HG02970 (cell line): Measurements from ENCODE around the gene STT3B.

Source experiments
- ATAC-seq: cut with Tn5 transposase; IDR thresholded peaks from one replicate; pipeline ENCODE4 v1.9.1; 2021; ENCODE audit warnings: mild to moderate bottlenecking, moderate library complexity, moderate number of reproducible peaks; ENCODE audit not compliant: unreplicated experiment, low FRiP score

The STT3B gene

DNA sequence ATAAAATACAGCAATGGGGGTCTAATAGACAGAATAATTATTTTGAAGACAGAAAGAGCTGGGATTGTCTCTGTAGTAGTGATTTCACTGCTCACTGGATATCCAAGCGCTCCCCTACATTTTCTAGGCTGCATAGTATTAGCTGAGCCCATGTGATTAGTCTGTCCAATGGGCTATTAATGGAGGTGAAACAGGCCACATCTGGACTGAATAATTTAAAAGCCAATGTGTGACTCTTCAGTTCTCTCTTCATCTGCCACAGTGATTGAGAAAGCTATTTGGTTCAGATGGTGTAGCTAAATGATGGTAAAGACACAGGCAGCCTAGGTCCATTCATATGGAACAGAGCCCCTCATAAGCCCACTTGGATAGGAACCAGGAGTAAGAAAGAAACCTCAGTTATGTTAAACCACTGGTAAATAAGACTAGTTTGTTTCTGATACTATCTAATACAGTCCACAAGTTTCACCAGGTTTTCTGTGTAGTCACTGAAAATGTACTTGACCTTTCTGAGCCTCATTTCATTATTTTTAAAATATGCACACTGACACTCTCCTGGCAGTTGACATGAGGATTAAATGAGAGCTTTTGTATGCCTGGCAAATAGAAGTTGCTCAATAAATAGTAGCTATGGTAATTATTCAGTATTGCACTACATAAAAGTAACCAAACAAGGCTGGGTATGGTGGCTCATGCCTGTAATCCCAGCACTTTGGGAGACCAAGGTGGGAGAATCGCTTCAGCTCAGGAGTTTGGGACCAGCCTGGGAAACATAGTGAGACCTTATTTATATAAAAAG, 17.0 kb upstream of the STT3B start:
- ATAC-seq, result no peak

DNA sequence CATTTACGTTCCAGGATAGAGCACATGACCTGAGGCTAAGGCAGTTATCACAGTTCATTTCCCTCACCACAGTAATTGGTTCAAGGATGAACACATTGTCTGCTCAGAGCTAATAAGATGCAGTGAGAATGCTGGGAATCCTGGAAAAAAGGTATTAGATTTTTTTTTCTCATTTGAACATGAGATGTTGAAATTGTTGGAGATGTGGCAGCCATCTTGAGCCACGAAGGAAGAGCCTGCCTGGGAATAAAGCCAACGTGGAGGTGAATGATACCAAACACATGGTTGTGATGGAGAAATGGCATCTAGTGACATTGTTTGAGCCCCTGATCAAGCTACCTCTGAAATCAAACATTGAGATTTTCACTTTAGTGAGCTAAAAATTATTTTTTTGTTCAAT, 16.0 kb upstream of the STT3B start:
- ATAC-seq, result no peak

DNA sequence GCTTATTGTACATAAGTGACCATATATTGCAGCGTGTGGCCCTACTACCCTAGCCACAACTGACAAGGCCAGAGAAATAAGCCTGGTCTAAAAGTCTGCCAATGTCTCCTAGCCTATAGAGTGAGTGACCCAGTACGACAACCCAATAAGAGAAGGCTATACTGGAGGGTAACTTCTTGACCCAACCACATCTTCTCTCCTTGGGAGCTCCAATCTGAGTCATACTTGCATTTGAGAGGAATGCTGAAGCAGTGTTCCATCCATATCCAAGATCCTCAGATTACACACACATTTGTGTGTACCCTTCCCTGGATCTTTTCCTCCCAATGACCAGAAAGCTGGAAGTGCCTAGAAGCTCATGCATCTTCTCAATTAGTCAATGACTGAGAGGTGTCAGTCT, 11.3 kb upstream of the STT3B start:
- no peak for ATAC-seq

DNA sequence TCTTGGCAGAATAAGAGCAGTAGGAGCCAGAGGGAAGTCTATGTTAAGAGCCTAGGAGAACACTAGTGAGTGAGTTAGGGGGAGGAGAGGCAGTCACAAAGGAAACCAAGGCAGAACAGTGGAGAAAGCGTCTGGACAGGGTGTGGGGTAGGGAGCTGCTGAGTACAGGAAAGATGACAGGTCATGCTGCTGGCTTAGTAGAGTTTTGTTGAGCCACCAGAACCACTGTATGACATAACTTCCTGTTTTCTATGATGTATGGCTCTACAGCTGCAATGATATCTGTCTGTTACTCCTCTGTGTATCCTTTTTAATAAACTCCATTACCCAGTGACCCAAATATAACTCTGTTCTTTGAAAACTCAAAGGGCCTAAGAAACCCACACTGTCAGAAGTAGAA, 10.6 kb upstream of the STT3B start:
- no peak for ATAC-seq

DNA sequence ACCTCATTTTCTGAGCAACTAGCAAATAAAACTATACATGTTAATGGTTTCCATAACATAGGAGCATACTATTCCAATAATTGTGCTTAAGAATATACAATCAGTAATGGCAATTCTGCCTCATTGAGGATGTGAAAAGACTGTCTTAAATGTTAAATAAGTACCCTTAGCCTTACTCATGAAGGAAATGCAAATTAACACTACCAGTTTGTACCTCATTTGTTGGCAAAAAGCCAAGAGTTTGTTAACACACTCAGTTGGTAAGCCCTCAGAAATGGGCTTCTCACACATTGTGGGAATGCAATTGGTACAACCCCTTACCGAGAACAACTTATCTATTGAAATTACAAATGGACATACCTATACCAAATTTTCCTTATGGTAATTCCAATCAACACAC, 9.2 kb upstream of the STT3B start:
- ATAC-seq, result no peak

DNA sequence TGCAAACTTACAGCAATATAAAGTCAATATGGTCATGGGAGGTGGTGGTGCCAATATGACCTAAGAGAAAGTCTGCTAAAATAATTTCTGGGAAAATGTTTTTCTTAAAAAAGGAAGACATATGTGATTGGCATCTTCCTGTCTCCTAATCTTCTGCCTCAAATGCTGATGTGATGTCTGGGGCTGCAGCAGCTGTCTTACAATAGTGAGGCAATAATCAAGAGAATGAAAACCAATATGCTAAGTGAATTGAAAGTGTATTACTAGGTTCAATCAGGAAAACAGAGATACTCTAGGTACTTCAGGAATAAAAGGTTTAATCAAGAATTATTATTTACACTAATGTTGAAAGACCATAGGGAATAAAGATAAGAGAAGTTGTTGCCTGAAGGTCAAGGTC, 7.2 kb upstream of the STT3B start:
- no peak for ATAC-seq

DNA sequence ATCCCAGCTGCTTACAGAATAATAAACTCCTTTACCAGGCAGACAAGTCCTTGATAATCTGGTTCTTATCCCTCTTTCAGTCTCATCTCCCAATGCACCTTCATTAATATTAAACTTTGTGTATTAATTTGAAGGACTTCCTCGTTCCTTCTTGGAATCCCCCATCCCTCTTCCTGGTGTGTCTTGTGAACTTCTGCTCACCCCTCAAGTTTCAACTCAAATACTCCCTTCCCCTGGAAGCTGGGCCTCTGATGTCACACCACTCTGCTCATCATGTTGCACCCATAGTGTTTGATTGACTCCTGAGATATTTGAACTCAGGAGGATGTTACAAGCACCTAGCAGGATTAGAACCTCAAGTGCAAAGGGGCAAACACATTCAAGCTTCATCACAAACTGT, 3.3 kb upstream of the STT3B start:
- no peak for ATAC-seq

DNA sequence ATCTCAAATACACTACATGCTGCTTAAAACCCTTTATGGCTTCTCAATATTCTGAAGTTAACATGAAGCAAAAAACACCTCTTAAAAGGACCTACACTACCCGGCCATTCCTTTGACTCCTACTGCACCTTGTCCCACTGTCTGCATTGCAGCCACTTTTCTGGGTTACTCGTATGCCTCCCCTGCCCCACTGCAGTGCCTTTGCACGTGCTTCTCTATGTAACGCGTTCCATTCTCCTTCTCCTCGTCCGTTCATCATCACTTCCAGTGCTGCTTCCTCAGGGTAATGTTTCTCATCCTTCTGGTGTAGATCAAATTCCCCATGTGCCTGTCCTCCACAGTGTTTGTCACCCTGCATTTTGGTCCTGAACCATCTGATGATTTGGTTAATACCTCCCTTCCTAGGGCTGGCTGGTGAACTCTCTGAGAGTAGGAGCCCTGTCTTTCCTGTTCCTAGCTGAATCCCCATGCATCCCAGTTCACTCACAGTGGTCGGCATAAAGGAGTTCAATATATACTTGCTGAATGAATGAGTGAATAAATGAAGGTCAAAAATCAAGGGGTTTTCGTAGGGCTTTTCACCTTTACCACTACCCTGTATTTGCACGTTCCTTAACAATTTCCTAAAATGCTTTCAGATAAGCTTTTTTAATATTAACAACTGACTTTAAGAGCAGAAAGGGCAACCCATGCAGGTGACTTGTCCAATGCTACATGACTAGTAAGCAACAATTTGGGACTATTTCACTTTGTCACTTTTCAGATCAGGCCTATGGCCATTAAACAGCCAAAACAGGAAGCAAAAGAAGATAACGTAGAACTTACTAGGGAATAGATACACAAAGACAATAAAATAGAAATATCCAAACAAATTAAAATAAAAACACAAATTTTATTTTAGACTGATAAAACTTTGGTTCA, 2.4 kb upstream of the STT3B start:
- ATAC-seq, result no peak

DNA sequence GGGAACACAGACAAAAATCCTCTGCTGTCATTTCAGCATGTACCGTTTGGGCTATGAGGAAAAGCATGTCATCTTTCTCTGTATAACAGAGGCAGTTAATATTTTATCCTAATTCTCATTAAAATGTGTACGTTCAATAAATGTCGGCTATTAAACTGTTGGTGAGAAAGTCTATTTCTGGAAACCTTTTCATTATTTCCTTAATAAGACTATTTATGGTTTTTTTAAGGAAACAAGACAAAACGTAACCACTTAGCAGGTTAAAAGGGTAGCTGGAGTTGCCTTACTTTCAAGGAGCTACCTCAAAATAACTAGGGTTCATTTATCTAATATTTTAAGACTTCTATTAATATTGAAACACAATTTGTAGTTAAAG, 1.8 kb upstream of the STT3B start:
- no peak for ATAC-seq

DNA sequence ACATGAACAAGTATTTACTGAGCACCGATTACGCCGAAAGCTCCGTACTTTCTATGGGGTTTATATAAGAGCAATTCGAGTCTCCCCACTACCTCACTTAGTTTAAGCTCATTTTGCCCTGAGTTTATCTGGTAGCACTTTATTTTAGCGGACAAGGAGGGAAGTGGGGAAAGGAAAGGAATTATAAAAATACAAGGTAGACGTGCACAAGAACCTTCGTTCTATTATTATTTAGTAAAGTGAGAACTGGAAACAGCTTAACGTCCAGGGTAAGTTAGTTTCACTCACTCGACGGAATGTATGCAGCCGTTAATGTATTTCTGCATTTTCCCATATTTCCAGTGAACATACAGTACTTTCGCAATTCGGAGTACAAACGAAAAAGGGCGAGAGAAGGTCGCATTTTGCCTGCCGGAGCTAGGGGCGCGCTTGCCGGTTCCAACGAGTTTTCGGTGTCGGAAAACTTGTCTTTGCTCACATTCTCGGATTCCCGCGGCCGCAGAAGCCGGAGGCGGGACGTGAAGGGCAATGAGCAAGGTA, 1.2 kb upstream of the STT3B start:
- no peak for ATAC-seq

DNA sequence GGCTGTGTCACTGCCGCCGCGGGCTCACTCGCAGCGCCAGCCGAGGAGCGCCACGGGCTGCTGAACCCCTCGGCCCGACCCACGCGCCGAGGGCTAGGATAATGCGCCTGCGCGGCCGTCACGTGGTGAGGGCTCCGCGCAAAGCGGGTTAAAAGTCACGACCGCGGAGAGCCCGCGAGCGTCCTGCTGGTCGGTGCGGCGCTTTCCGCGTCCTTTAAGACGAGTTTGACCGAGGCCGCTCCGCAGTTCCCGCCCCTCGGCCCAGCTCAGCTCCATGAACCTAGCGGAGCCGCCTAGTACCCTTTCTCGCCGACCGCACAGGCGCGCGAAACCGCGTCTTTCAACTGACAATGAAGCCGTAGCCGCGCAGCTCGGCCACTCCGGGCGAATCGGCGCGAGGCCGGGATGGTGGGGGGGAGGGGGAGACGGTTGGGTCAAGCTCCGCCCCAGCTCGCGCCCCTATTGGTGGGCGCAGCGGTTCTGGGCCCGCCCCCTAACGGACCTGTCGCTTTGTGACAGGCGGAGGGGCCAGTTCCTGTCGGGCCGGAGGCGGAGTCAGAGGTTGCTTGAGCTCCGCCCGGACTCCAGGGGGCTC, 636 bp upstream of the STT3B start:
- peak; percentile 93 for ATAC-seq

DNA sequence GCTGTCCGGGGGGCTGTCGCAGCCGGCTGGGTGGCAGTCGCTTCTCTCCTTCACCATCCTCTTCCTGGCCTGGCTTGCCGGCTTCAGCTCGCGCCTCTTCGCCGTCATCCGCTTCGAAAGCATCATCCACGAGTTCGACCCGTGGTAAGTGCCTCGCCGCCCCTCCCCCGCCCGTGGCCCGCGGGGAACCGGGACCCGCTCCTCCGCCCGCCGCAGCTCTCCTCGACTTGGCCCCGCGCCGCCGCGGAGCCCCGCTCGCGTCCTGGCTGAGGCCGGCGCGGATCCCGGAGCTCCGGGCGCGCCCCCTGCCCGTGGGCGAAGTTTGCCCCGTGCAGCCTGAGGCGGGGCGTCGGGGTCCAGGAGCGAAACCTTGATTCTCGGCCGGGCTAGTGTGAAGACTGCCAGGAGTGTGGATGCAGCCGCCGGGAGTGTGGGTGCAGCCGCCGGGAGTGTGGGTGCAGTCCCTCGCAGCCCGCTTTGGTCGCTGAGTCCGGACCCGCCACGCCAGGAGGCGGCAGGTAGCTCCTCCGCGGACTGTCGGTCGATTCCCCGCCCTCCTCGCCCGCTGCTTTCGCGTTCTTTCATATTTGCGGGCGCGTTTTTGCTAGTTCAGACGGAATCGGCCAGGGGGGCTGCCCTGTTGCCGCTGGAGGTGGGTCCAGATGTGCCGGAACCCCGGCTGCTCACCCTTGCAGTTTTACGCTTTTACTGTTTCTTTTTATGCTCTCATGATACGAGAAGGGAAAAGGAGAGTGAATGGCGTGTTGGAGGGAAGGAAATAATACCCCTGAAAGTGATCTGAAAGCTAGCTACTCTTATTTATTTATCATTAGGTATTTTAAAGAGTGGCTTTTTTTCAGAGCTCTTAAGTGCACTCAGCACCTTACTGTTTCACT, 692 bp downstream of the STT3B start:
- ATAC-seq, result peak; percentile 2

DNA sequence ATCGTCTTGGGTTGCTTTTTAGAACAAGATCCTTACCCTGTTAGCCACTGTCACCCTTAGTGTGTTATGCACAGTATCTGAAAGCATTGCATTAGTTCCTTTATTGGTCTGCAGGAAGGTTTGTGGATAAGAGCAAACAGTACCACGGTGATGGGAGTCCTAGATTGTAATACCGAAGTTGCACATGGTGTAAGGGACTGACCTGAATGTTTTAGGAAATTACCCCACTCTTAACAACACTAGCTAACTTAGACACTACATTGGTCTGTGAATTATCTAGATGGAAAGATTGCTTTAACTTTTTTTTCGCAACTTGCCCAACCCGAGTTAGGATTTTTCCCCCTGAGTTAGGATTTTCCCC, 1.3 kb downstream of the STT3B start:
- ATAC-seq, result no peak

DNA sequence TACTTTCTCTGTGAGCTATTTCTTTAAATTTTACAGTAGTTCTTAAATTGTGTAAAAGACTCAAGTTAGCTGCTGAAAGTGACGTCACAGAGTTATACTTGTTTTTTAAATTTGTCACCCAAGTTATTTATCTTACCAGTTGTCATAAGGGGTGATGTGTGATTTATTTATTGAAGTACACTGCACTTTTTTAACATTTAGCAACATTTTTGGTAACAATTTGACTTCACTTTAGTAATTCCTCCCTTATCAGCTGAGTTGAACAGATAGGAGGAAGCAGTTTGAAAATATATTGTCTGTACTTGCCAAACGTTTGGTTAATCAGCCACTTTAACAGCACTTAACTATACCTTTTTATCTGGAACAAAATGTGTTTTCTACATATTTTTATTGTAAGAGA, 3.8 kb downstream of the STT3B start:
- no peak for ATAC-seq

DNA sequence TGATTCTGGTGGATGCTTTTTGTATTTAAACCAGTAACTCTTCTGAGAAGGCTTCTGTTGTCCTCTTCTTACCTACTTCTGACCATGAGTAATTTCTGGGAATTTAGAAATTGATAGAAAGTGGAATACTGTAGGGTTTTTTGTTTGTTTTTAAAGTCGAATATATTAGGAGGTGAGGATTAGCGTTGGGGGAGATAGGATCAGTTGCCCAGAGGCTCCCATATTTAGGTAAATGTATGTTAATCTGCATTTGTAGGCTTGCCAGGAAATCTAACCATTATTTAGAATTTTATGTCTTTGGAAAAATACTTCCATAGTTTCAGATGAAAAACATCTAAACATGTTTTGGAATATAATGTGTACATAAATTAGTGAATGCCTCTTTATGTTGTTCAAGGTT, 6.1 kb downstream of the STT3B start:
- no peak for ATAC-seq

DNA sequence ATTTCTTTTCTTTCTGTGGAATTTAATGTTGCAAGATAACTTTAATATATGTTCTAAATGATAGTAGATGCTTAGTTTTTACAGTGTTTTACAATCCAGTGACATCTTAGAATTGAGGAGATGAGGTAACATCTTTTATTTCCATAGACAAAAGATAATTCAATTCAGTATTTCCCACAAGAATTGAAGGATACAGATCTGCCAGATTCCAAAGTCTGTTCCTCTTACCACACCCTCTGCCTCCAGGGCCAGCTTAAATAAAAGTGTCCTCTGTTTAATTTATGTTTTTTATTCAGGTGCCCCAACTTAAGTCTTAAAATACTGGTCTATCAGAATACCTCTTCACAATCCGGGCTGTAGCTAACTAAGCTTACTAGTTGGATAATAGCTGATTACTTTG, 6.5 kb downstream of the STT3B start:
- no peak for ATAC-seq

DNA sequence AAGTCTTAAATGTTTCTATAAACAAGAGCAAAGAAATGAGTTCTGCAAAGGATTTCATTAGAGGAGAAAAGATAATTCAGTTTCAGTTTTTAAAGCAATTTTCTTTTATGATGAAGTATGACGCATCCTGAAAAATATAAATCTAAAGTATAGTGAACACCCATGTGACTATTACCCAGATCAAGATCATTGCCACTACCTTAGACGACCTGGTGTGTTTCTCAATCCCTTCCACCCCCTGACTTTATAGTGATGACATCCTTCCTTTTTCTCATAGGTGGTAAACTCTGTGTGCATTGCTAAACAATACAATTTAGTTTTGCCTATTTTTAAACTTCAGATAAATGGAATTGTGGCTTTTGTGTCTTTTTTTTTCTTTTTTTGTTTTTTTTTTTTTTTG, 8.4 kb downstream of the STT3B start:
- no peak for ATAC-seq

DNA sequence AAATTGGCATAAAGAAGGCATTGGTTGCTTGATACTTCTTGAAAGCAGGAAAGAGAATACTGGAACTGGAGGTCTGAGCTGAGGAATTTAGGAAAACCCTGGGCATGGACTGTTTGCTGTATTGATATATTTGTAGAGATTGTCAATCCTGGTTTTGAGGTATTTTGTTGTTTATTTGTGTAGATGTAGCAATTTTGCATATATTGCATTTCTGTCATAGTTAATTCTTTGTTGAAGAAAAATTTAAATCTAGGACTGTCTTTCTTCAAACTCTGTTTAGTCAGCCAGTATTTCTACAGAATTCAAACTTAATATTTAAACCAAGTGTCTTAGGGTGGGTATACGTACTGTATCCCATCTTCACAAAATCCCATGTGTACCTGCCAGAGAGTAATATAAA, 9.5 kb downstream of the STT3B start:
- no peak for ATAC-seq

DNA sequence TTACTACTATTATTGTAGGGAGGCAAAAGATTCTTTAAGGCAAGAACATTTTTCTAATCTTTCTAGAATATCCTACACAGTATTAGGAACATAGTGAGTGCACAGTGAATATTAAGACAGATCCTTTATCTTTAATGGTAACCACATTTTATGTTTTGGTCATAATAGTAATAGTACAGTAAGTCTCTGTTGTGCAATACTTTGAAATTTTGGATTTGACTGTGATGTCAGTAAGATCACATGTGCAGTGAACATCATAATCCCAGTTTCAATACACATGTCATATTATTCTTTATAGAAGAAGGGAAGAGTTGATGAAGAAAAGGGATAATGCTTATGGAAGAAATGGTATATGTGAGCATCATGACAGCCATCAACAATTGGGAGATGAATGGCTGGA, 10.7 kb downstream of the STT3B start:
- ATAC-seq, result no peak

DNA sequence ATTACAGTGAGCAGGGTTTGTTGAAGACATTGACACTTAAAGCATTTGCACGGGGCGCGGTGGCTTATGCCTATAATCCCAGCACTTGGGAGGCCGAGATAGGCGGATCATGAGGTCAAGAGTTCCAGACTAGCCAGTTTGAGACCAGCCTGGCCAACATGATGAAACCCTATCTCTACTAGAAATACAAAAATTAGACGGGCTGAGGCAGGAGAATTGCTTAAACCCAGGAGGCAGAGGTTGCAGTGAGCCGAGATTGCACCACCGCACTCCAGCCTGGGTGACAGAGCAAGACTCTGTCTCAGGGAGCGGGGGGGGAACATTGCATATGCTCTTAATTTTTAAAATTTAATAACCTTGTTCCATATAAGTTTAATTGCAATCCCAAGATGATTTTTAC, 11.9 kb downstream of the STT3B start:
- ATAC-seq, result no peak
